GM19035 (cell line): ENCODE results near the gene CNIH3.

Experiments used
- ATAC-seq: cut with Tn5 transposase; IDR thresholded peaks from one replicate; pipeline ENCODE4 v1.9.1; 2021; ENCODE audit not compliant: unreplicated experiment

The CNIH3 gene

DNA sequence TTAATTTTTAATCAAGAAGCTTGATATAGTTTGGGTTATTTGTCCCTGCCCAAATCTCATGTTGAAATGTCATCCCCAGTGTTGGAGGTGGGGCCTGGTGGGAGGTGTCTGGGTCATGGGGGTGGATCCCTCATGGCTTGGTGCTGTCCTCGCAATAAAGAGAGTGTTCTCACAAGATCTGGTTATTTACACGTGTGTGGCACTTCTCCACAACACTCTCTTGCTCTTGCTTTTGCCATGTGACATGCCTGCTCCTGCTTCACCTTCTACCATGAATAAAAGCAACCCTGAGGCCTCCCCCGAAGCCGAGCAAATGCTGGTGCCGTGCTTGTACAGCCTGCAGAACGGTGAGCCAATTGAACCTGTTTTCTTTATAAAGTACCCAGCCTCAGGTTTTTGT, 2.6 kb upstream of the CNIH3 start:
- ATAC-seq: no peak

DNA sequence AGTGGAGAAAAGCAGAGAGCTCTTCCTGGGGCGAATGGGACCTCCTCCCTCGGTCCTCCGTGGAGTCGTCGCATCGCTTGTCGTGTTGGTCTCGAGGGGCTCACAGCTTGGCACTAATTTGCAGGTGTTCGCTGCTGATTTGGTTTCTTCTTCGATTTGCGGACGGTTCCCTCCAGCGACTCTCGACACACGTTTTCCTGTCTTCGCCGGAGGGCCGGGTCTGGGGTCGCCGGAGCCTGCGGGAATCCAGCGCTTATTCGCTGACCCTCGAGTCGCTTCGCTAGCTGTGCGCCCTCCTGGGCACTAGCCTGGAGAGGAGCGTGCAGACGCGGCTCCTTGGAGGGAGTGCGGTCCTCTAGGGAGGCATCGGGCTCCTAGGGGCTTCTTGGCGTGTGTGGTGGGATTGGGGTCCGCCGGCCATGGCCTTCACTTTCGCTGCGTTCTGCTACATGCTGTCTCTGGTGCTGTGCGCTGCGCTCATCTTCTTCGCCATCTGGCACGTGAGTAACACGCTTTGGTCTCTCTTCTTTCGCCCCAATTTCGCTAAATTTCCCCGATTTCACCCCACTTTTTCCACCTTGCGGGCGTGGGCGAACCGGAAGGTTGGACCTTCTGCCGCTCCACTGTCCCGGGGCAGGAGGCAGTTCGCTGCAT, 766 bp downstream of the CNIH3 start:
- ATAC-seq: no peak

DNA sequence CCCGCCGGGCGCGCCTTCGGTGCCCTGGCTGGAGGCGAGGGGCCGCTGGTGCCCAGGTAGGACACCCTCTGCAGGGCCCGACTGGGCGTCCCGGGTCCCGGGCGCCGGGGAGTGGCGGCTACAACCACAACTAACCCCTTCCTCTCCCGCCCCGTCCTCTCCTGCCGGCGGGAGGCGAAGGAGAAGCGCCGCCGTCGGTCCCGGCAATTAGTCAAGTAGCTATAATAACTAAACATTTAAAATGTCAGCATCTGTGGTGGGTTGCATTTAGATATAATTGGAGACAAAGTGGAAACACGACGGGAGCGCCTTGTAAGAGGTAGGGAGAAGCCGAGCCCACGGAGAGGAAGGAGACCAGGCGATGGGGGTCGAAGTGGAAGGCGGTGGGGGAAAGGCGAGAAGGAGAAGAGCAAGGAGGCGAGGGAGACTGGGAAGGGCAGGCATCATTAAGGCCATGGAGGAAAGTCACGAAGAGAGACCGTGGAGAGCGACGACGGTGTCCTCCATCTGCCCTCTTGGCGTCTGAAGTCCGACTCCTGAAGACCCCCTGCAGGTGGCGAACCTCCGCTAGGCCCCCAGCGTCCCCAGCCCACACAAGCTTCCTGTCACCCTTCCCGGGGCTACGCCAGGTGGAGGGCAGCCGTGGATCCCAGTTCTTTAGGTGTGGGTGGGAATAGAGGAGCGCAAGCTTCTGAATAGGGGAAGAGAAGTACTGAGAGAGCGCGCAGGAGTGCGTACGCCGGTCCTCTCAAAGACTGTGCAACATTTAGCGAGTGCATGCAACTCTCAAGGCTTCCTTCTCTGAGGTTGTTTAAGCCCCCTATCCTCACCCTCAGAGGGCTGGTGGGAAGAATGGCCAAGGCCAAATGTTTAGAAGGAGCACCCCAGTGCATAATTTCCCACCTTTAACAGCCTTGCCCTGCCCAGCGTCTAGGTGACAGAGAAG, 1.6 kb downstream of the CNIH3 start:
- no peak for ATAC-seq

DNA sequence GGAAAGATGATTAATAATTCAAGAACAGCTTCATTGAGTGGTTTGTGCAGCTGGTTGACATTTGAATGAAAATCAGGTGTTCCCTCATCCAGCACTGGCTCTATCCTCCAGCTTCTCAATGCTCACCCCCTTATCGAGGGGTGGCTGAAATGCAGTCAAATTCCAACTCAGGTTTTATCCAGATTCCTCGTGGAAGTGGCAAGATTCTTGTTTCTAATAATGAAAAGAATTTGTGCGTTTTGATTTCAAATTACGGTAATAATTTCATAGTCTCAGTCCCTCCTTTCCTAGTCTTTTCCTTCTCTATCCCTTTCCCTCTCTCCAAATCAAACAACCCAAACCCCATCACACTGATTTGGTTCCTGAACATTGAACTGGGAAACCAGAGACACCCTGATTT, 3.1 kb downstream of the CNIH3 start:
- no peak for ATAC-seq

DNA sequence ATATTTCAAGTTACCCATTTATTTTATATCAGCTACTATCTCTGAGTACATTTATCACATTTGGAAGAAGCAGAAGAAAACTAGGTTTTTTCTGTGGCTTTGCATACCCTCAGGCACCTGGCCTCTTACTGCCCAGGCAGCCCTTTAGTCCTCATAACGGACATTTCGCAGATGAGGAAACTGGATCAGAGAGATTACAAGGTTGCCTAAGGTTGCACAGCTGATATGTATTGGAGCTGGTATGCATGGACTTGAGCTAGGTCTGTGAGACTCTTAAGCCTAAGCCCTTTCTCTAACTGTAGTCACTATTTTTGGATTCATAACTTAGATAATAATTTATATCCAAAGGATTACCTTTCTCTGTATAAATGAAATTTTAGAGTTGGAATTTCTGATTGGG, 4.0 kb downstream of the CNIH3 start:
- ATAC-seq: no peak

DNA sequence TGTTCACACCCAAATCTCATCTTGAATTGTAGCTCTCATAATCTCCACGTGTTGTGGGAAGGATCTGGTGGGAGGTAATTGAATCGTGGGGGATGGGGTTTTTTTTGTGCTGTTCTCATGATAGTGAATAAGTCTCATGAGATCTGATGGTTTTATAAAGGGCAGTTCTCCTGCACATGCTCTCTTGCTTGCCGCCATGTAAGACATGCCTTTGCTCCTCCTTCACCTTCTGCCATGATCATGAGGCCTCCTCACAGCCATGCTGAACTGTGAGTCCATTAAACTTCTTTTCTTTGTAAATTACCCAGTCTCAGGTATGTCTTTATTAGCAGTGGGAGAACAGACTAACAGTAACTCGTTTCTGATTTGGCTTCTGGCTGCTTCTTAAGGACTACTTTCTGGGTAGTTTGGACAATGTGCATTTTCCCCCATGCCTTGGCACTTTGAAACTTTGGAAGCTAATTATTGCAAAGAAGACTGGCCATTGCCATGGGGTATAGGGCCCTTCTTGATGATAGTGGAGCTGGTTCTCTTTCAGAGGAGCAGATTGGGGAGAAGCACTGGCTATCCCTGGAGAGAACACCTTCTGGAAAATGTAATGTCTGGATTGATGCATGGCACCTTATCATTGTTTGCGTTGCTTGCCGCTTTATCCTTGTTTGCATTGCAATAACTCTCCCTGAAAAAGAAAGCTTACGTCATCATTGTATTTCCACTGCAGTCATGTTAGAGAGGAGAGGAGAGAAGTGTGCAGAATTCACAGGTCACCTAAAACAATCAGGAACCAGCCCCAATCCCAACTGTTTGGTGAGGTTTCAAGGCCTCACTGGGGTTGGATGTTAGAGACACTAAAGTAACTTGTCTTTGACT, 5.9 kb downstream of the CNIH3 start:
- no peak for ATAC-seq

DNA sequence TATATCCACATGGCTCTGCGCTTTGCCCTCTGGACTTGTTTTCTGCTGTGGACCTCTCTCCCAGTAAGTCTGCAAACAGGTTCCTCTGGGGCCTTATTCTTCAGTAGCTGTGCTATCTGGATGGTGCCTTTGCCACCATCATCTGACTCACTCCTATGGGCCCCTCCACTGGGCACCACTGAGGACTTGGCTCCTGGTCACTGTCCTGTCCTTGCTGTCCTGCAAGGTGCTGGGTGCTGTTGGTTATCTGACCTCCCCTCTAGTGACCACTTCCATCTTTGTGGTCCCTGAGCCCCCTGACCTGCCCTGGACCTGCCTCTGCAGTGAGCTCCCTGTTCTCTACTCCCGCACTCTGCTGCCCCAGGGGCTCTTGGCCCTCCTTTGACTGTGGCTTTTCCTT, 6.7 kb downstream of the CNIH3 start:
- ATAC-seq: no peak

DNA sequence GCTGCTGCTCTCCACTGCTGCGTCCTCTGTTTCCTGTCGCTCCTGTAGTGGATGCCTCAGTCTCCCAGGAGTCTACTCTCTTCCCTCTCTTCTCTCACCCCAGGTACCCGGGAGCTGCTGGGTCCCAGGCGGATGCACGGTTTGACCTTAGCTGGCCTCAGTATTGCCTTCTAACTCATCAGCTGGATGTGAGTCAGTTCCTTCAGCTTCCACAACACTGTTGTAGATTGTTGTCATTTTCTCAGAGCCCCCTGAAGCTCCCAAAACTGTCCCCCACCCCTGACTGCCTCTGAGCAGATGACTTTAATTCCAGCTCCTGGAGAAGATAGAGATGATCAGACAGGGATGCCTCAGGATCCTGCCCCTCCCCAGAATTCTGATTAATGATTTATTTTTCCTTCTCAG, 7.2 kb downstream of the CNIH3 start:
- ATAC-seq: no peak

DNA sequence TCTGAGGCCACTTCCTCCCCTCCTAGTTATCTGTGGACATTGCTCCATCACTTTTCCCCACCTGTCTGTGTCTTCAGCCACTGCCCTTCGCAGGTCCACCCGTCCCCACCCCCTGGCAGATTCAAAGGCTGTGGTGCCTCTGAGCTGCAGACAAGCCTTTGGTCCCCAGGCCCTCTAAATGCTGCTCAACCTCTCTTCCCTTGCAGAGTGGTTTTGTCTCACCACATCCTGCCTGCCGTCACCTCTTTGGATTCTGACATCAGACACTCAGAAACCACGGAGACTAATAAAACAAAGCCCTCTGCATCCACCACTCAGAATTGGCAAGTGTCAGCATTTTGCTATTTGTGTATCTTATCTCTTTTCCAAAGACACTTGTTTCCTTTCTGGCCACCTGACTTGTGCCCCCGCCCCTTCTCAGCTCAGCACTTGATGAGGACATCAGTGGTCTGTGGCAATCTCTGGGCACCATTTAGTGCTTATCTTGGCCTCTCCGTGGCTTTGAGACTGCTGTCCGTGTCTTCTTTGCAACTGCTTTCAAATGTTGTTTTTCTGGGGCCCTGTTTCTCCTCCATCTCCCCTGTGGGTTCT, 7.7 kb downstream of the CNIH3 start:
- peak; percentile 95 for ATAC-seq

DNA sequence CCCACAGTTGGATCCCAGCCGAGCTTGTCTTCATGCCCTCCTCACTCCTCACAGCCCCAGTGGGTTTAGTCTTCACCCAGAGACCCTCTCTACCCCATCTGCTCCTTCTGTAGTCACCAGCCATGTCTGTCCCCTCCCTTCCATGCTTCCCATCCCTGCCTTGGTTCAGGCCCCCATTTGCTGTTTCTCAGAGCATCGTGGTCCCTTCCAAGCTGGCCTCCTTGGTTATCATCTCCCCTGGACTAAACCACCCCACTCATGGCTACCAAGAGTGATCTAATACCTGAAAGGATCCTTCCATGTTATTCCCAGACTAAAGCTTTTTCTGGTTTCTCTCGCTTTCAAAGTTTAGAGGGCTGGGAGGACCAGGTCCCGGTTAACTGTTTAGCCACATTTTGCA, 8.3 kb downstream of the CNIH3 start:
- ATAC-seq: no peak

DNA sequence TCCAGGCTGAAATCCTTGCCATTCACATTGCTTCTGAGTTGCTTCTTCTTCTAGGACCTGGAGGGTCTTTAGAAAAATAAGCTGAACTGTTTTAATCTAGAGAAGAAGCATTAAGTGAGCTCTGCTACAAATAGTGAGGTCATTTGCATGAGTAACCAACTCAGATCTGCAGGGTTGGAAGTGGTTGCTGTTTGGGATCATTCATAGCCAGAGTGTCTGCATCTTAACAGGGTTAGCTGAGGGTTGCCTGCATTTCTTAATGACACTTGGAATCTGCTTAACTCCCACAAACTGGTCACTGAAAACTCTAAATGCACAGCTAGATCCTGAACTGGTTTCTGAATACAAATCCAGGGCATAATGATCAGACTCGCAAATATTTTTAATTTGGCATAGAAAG, 9.9 kb downstream of the CNIH3 start:
- ATAC-seq: no peak

DNA sequence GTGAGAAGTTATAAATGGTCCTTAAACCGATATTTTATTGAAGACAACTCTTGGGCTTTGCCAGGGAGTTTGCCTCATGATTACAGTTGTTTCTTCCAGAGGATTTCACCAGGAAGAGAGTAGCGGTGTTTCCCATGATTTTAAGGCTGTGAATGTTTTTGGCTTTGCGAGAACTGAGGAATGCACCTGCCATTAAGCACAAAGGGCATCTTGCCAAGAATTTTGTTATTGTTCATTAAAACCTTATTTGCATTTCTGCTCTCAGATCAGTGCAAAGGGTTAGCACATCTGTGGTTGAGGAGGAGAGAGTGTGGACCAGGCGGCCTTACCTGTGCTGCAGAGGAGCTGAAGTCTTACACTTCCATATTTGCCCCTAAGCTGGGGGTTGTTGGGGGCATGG, 13.8 kb downstream of the CNIH3 start:
- no peak for ATAC-seq

DNA sequence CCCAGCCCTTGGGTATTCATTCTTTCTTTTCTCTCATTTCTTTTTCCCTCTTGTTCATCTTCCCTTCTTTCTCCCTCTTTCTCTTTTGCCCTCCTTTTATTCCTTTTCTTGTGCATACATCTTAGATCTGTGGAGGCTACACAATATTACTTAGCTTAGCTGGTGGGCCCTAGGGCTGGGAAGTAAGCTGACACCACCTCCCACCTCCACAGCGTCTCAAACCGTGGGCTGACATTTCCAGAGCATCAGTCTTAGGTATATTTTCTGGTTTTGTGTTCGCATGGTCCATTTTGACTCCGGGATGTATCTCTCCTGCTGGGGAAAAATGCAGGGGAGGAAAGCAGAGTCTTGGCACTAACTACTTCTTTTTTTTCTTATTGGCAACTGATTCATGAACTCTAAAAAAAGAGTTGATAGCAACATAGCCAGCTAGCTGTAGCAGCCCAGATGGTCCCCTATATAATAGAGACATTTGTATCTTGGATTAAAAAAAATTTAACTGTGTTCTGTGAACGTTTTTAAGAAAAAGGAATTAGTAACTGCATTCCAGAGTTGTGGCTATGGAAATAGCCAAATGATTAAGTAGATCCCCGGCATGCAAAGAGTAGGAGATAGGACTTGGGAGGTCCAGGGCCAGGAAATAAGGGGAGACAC, 15.5 kb downstream of the CNIH3 start:
- ATAC-seq: no peak

DNA sequence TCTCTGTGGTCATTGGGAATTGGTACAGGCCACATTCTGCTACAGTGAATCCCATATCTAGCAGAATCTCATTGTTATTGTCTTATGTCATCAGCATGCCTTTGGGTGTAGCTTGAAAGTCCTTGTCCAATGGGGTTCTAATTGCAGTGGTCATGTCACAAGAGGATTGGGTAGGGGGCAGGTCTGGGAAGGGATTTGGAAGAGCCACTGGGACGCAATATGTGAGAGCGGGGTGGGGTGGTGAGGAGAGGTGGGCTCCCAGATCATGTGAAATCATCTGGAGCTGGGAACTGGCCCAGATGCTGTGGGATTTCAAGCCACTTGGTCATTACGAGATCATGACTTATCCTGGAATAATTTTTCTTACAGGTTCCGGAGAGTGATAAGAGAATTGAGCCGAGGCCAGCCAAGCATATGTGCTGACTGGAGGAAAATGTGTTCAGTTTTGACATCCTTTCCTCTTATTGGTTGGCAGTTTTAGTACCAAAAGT, 16.3 kb downstream of the CNIH3 start:
- no peak for ATAC-seq

DNA sequence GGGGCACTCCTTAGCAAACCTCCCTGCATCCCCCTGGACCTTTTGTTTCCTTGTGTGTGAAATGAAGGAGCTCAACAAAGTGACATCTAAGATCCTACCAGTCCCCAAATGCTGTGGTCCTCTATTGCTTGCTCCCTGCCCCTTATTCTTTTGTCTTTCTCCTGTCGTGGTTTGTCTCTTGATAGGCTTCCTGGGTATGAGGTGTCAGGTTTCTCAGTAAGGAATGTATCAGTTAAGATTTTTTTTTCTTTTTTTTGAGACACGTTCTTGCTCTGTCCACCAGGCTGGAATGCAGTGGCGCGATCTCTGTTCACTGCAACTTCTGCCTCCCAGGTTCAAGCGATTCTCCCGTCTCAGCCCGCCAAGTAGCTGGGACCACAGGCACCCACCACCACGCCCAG, 16.8 kb downstream of the CNIH3 start:
- no peak for ATAC-seq

DNA sequence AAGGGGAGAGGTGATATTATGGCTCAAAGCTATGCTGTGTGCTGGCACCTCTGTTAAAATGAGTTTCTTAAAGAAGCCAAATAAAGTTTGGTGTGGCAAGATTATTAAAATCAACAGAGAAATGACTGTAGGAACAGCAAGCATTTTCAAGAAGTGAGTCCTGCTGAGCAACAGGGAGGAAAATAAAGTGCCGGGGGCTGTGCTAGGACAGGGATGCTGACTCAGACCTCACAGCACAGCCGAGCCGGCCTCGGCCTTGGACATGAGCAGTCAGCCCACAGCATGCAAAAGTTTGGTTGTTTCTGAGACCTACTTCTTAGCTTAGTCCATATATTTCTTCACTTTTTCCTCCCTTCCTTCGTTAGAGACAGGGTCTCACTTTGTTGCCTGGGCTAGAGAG, 19.2 kb downstream of the CNIH3 start:
- no peak for ATAC-seq

DNA sequence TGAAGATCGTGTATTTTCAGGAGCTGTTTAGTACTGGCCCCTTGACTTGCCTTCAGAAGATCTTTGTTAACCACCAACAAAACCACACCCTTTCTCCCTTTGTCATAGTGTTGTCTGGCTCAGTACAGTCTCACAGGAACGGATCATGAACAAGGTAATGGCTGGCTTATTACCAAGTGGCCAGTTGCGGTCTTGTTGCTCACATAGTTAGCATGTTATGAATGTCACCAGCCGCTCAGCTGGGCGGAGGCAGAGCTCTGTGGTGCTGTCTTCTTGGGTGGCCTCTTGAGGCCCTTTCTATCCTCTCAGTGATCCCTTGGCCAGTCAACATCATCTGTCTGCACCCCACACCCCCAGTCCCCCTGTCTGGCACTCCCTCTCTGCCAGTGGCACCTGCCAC, 21.4 kb downstream of the CNIH3 start:
- ATAC-seq: no peak

DNA sequence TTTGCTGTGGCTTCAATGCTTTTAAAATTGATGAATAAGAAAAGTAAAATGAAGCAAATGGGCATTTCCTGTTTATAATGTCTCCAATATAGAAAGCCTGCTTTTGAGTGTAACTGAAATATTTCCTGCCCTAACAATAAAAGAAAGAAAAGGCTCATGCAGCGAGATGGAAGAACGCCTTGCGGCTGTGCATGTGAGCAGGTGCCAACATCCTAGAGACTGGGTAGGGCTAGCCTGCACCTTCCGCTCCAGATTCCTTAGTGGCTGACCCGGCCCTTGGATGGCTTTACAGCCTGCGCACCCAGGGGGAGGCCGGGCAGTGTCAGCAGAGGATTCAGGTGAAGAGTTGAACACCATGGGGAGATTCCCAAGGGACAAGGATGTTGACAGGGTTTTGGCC, 21.8 kb downstream of the CNIH3 start:
- no peak for ATAC-seq

DNA sequence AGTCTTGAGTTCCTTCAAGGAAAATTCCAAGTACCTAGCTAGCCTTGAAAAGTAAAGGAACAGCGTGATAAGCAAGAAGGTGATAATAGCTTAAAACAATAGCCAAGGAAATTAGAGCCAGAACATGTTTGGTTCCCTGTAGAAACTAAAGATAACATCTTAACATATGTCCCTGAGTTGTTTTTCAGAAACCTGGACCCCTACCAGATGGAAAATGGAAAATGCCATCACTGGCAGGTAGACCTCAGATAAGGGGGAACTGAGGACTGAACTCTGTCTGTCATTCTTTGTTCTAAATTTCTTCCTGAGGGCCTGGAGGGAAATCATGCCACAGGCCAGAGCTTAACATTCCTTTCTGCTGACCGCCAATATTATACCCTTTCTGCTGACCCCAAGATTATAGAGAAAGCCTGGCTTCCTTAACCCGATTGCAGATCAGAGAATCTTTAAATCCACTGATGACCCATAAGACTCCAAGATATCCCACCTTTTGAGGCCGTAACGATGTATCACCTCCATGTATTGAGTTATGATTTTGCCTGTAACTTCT, 23.4 kb downstream of the CNIH3 start:
- no peak for ATAC-seq

DNA sequence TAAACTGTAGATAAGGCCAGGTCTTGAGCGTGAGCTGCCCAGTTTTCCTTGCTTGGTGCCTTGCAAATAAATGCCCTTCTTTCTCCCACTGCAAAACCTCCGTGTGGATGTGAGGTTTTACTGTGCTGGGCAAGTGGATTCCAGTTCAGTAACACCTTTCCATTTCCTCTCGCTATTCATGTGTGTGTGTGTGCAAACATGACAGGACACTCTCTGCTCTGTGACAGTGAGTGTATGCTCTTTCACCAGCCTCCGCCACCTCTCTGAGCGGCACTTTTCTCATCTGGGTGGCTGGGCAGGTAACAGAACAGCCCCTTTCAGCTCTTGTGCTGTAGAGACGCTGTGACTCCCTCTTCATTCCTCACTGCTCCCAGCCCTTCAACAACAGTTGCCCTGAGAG, 23.9 kb downstream of the CNIH3 start:
- ATAC-seq: no peak
